Gastroesophageal sphincter (tissue), 4 donors: ENCODE measurements around the gene GIPC3. TPM values are rescaled to one million over a fixed set of nuclear protein-coding genes. Genes with fewer than 3 reads are reported as not detected.

Source experiments
- ATAC-seq: fragments of 150-250 bp; one replicate; pipeline ENCODE4 v1.9.1; 2016; ENCODE audit warnings: mild to moderate bottlenecking, moderate library complexity
- H3K27ac ChIP-seq, 4 donors: fragments of 200-600 bp; sonication (generic) in 3 of 4; 1 replicate in 3 of 4; 2 replicates in 1 of 4; pipeline ENCODE4 v1.5.1; 2016 to 2019
- H3K27me3 ChIP-seq: fragments of 200-600 bp; sonication (generic); one replicate; pipeline ENCODE4 v1.5.1; 2019
- H3K36me3 ChIP-seq, 2 donors: fragments of 200-600 bp; sonication (generic); one replicate each; pipeline ENCODE4 v1.5.1; 2019; ENCODE audit warnings: control low read depth in 1 of 2
- H3K4me1 ChIP-seq, 3 donors: fragments of 200-600 bp; sonication (generic); 1 replicate in 2 of 3; 2 replicates in 1 of 3; pipeline ENCODE4 v1.5.1; 2016 to 2019; ENCODE audit warnings: control low read depth in 2 of 3
- H3K4me3 ChIP-seq, 2 donors: fragments of 200-600 bp; sonication (generic); one replicate each; pipeline ENCODE4 v1.5.1; 2019; ENCODE audit warnings: mild to moderate bottlenecking in 1 of 2, moderate library complexity in 1 of 2
- H3K9me3 ChIP-seq, 3 donors: fragments of 200-600 bp; sonication (generic); one replicate each; pipeline ENCODE4 v1.5.1; 2017 to 2019; ENCODE audit warnings: control low read depth in 2 of 3
- EP300 ChIP-seq: sonication (generic); formaldehyde crosslinking; IDR thresholded peaks from one replicate; pipeline ENCODE4 v1.6.1; 2017; ENCODE audit warnings: antibody characterized with exemption, mild to moderate bottlenecking
- POLR2A ChIP-seq, 2 donors: fragments of 450-650 bp; IDR thresholded peaks; one replicate each; pipeline ENCODE4 v1.6.1; 2017; ENCODE audit warnings: antibody characterized with exemption in 2 of 2, mild to moderate bottlenecking in 2 of 2, moderate library complexity in 1 of 2
- POLR2AphosphoS5 ChIP-seq: sonication (generic); formaldehyde crosslinking; IDR thresholded peaks from one replicate; pipeline ENCODE4 v1.6.1; 2017; ENCODE audit warnings: antibody characterized with exemption
- WGBS, 2 donors: methylation state at CpG; one replicate each; pipeline ENCODE4 v1.1.5; 2018; ENCODE audit warnings: low coverage in 1 of 2; 5-methylcytosine and 5-hydroxymethylcytosine counted together
- total RNA-seq, 4 donors: library from RNA; depleted of rRNA; stranded (reverse); fragments of >200 nt; gene quantifications; one replicate each; pipeline ENCODE4 v1.1.0, GENCODE V29; 2016
- TF ChIP-seq, protein P1 (sequence below), 4 experiments: fragments of 200-600 bp in 2 of 4; fragments of 450-650 bp in 2 of 4; sonication (generic) in 1 of 4; IDR thresholded peaks; one replicate each; pipeline ENCODE4 v1.5.1; 2017 to 2019; ENCODE audit warnings: antibody characterized with exemption in 4 of 4, mild to moderate bottlenecking in 2 of 4, moderate library complexity in 2 of 4

The GIPC3 gene
- total RNA-seq, 4 donors from 2014 or later: 0.94 to 16.8 (median 2.1) TPM

DNA sequence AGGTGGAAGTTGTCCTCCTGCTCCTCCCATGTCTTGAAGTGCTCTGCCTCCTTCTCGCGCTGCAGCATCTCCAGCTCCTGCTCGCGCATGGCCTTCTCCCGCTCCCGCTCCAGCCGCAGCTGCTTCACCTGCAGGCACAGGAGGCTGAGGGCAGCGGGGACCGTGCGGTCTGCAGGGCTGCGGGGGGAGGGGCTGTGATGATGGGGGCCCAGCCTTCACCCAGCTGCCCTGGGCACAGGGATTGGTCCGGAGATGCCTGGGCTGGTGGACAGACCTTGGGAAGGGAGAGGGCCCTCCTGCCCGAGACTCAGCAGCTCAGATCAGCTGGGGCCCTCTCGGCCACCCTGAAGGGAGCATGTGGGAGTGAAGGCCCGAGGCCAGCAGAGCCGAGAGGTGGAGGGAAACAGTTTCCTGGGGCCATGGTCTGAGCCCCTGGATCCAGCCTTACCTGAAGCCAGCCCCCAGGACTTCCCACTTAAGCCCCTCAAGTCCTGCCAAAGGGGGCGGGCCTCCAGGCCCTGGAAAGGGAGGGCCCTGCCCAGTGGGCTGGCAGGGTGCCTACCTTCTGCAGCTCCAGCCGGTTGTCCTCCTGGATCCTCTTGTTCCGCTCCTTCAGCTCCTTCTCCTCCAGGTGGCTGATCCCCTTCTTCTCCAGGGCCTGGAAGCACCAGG lies 35.0 kb downstream of the GIPC3 start:
- TF ChIP-seq POLR2AphosphoS5 (no peak), POLR2A (IDR thresholded peaks at IDR 0.05) (no peak), EP300 (no peak)
- TF ChIP-seq, protein P1, sequence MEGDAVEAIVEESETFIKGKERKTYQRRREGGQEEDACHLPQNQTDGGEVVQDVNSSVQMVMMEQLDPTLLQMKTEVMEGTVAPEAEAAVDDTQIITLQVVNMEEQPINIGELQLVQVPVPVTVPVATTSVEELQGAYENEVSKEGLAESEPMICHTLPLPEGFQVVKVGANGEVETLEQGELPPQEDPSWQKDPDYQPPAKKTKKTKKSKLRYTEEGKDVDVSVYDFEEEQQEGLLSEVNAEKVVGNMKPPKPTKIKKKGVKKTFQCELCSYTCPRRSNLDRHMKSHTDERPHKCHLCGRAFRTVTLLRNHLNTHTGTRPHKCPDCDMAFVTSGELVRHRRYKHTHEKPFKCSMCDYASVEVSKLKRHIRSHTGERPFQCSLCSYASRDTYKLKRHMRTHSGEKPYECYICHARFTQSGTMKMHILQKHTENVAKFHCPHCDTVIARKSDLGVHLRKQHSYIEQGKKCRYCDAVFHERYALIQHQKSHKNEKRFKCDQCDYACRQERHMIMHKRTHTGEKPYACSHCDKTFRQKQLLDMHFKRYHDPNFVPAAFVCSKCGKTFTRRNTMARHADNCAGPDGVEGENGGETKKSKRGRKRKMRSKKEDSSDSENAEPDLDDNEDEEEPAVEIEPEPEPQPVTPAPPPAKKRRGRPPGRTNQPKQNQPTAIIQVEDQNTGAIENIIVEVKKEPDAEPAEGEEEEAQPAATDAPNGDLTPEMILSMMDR (IDR thresholded peaks at IDR 0.05): no peak
- no peaks in the 10 kb centered on the region for H3K27me3 ChIP-seq
- H3K9me3 ChIP-seq: no peaks in the 10 kb centered on the region
- H3K36me3 ChIP-seq: peaks cover 0 to 78% of the 10 kb centered on the region in 2 donors
- 40% methylated on average over 1 of the region's 19 CpGs; no CpG with 5 or more reads in 1 of the 2 donors for WGBS, 2 donors
- peaks cover 0 to 43% (median 14%) of the 10 kb centered on the region in 3 donors for H3K4me1 ChIP-seq
- H3K4me3 ChIP-seq: no peak overlapping the region
- ATAC-seq: no peak
- peak overlapping the region in 1 of 4 donors; percentile 5 for H3K27ac ChIP-seq

DNA sequence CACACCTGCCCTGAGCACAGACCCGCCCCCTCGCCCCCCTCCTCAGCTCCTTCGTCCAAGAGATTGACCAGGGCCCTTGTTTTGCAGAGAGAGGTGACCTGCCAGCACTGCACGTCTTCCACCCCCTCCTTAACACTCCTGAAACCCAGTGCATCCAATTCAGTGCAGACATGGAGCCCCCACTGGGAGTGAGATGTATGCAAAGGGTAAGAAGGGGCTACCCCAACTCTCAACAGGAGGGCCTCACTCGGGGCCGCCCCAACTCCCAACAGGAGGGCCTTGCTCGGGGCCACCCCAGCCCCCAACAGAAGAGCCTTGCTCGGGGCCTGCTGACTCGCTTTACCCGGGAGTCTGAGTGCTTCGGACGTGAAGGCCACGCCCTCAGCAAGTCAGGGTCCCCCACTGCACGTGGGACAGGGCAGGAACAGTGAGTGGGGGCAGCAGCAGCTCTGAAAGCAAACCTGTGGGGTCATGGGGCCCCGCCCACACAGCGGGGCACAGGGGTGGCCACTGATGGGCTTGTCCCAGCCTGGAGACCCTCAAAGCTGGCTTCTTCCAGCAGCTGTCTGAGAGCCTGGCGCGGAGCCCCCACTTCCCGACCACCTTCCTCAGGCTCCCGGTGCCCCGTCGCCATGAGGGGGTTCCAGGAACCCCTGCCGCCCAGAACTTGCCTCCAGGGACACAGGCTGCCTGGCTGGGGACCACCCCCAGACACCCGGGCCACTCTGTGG lies 35.7 kb downstream of the GIPC3 start:
- no peaks in the 10 kb centered on the region for H3K27me3 ChIP-seq
- no peaks in the 10 kb centered on the region for H3K9me3 ChIP-seq
- no CpG with 5 or more reads among the region's 24 CpGs for WGBS, 2 donors
- H3K36me3 ChIP-seq: peaks cover 0 to 71% of the 10 kb centered on the region in 2 donors
- peak overlapping the region in 1 of 4 donors; percentile 5 for H3K27ac ChIP-seq
- peaks cover 0 to 50% (median 21%) of the 10 kb centered on the region in 3 donors for H3K4me1 ChIP-seq
- H3K4me3 ChIP-seq: no peak overlapping the region
- no peak for TF ChIP-seq EP300
- no peak for TF ChIP-seq POLR2AphosphoS5
- no peak for TF ChIP-seq POLR2A (IDR thresholded peaks at IDR 0.05)
- no peak for ATAC-seq

DNA sequence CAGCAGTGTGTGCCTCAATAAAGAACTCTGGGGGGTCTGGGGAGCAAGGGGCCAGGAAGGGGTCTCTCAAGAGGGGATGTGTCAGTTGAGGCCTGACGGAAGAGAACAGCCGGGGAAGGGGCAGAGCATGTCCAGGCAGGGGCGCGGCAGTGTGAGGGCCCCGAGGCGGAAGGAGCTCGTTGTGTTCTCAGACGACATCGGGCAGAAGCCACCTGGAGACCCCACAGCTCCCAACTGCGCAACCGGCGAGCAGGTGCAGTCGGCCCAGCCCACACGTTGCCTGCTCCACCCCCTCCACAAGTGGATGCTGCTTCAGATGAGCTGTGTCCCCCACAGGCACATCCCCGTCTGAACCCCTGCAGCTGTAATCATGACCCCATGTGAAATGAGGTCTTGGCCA lies 36.4 kb downstream of the GIPC3 start:
- Histone ChIP-seq H3K4me3 (no peak overlapping the region), H3K4me1 (peaks cover 0 to 52% (median 22%) of the 10 kb centered on the region in 3 donors), H3K9me3 (no peaks in the 10 kb centered on the region), H3K36me3 (peaks cover 0 to 64% of the 10 kb centered on the region in 2 donors), H3K27ac (no peak overlapping the region), H3K27me3 (no peaks in the 10 kb centered on the region)
- ATAC-seq: no peak
- TF ChIP-seq POLR2A (IDR thresholded peaks at IDR 0.05) (no peak), POLR2AphosphoS5 (no peak), EP300 (no peak)
- TF ChIP-seq, protein P1 (IDR thresholded peaks at IDR 0.05): no peak
- WGBS, 2 donors: no CpG with 5 or more reads among the region's 15 CpGs

DNA sequence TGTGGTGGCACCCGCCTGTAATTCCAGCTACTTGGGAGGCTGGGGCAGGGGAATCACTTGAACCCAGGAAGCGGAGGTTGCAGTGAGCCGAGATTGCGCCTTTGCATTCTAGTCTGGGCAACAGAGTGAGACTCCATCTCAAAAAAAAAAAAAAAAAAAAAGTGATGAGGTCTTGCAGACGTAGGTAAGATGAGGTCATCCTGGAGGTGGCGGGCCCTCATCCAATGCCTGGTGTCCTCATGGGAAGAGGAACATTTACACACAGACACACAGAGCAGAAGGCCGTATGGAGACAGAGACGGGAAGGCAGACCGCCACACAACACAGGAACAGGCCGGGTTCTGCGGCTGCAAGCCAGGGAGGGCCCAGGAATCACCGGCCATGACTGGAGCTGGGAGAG lies 36.9 kb downstream of the GIPC3 start:
- Histone ChIP-seq H3K36me3 (peaks cover 0 to 59% of the 10 kb centered on the region in 2 donors), H3K27ac (no peak overlapping the region), H3K27me3 (no peaks in the 10 kb centered on the region), H3K4me1 (peaks cover 0 to 55% (median 22%) of the 10 kb centered on the region in 3 donors), H3K4me3 (no peak overlapping the region), H3K9me3 (no peaks in the 10 kb centered on the region)
- ATAC-seq: no peak
- TF ChIP-seq POLR2AphosphoS5: no peak
- TF ChIP-seq EP300: no peak
- no peak for TF ChIP-seq POLR2A (IDR thresholded peaks at IDR 0.05)
- TF ChIP-seq, protein P1 (IDR thresholded peaks at IDR 0.05): no peak
- 78 to 88% methylated on average over 5 to 11 of the region's 12 CpGs for WGBS, 2 donors

DNA sequence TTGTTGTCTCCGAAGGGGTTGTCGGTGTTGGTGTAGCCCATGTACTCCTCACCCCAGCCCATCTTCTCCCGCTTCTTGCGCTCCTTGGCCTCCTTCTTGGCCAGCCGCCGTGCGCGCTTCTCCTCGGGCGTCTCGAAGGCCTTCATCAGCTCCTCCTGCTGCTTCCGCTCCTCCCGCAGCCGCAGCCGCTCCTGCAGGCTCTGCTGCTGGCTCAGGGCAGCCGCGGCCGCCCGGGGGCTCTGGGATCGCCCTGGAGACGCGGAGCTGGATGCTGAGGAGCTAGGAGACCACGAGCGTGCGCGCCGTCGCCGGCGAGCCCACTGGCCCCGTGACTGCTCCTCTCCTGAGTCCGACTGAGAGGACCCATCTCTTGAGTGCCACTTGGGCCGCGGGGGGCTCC lies 38.4 kb downstream of the GIPC3 start:
- Histone ChIP-seq H3K36me3 (peaks cover 0 to 55% of the 10 kb centered on the region in 2 donors), H3K27ac (no peak overlapping the region), H3K27me3 (no peaks in the 10 kb centered on the region), H3K4me3 (no peak overlapping the region), H3K4me1 (peaks cover 0 to 49% (median 15%) of the 10 kb centered on the region in 3 donors), H3K9me3 (no peaks in the 10 kb centered on the region)
- TF ChIP-seq EP300: no peak
- no peak for TF ChIP-seq POLR2AphosphoS5
- TF ChIP-seq POLR2A (IDR thresholded peaks at IDR 0.05): no peak
- TF ChIP-seq, protein P1 (IDR thresholded peaks at IDR 0.05): no peak
- no peak for ATAC-seq
- WGBS, 2 donors: 100% methylated on average over 1 of the region's 34 CpGs; no CpG with 5 or more reads in 1 of the 2 donors
